Endothelial cell of umbilical vein (primary cell): ENCODE results near the gene NAP1L4. TPM values are rescaled to one million over a fixed set of nuclear protein-coding genes. Genes with fewer than 3 reads are reported as not detected.

Experiments
- BruUV-seq: library from RNA; stranded (reverse); fragments of 400-500 nt; replicated peaks from 2 replicates; lab custom pipeline; 2021; lab: Mats Ljungman, UMichigan
- CTCF ChIA-PET: fragments of 300-600, 350-600 bp; sonication (Branson Sonifier 250); formaldehyde crosslinking; loops from one replicate; lab custom pipeline; 2021; ENCODE audit warnings: antibody characterized with exemption, inconsistent platforms; lab: Charles Lee
- POLR2A ChIA-PET: fragments of 300-600, 350-600 bp; sonication (Branson Sonifier 250); formaldehyde crosslinking; loops from one replicate; lab custom pipeline; 2021; ENCODE audit warnings: antibody characterized with exemption, inconsistent platforms; lab: Charles Lee
- DNase-seq: peaks from one replicate; pipeline ENCODE4 v3.0.0-alpha.2; 2011; ENCODE audit warnings: low read depth, low spot score
- FAIRE-seq: peaks from 2 replicates; lab custom pipeline; 2011; peaks lifted over from hg19 to GRCh38; lab: Jason Lieb, UNC
- H2AFZ ChIP-seq: 2 replicates; pipeline ENCODE4 v1.6.0; 2012; ENCODE audit warnings: low read depth, low read length, control low read depth, inconsistent platforms
- H3K27ac ChIP-seq: 2 replicates; pipeline ENCODE4 v1.5.1; 2011; ENCODE audit warnings: low read depth, mild to moderate bottlenecking, control low read depth, low read length, moderate library complexity; ENCODE audit not compliant: insufficient read depth
- H3K27me3 ChIP-seq, 2 experiments: 2 replicates each; pipeline versions ENCODE4 v1.6.0 to v1.6.1; 2011; ENCODE audit warnings: low read length in 2 of 2, mixed read lengths in 1 of 2; ENCODE audit not compliant: control insufficient read depth in 2 of 2, insufficient read depth in 2 of 2
- H3K36me3 ChIP-seq, 2 experiments: 2 replicates in 1 of 2; 3 replicates in 1 of 2; pipeline ENCODE4 v1.5.1; 2011; ENCODE audit warnings: low read length in 2 of 2, mild to moderate bottlenecking in 1 of 2, moderate library complexity in 1 of 2; ENCODE audit not compliant: control insufficient read depth in 2 of 2, insufficient read depth in 2 of 2; ENCODE audit errors: extremely low read depth in 1 of 2
- H3K4me1 ChIP-seq: 3 replicates; pipeline ENCODE4 v1.5.1; 2011; ENCODE audit warnings: mild to moderate bottlenecking, low read length; ENCODE audit not compliant: control insufficient read depth, insufficient read depth; ENCODE audit errors: extremely low read depth
- H3K4me2 ChIP-seq: 2 replicates; pipeline ENCODE4 v1.6.1; 2011; ENCODE audit warnings: low read length, control low read depth, mixed read lengths; ENCODE audit not compliant: insufficient read depth
- H3K4me3 ChIP-seq, 3 experiments: fragments of 200-600 bp in 1 of 3; sonication (generic), shearing (Covaris generic) in 1 of 3; replicated peaks in 1 of 3; 2 replicates each; pipeline ENCODE4 v1.5.1; 2011 to 2016; ENCODE audit warnings: control low read depth in 3 of 3, low read length in 3 of 3, mild to moderate bottlenecking in 2 of 3, inconsistent platforms in 1 of 3, low read depth in 1 of 3, moderate library complexity in 1 of 3; ENCODE audit not compliant: insufficient read depth in 1 of 3
- H3K79me2 ChIP-seq: 2 replicates; pipeline ENCODE4 v1.6.0; 2012; ENCODE audit warnings: low read length, inconsistent platforms; ENCODE audit not compliant: control insufficient read depth, insufficient read depth
- H3K9ac ChIP-seq: replicated peaks from 2 replicates; pipeline ENCODE3; 2011; ENCODE audit warnings: low read length, control low read depth; ENCODE audit not compliant: insufficient read depth; ENCODE audit errors: extremely low read depth
- H3K9me1 ChIP-seq: replicated peaks from 3 replicates; pipeline ENCODE4 v1.6.0; 2011; ENCODE audit warnings: mild to moderate bottlenecking, low read length; ENCODE audit not compliant: control insufficient read depth, insufficient read depth; ENCODE audit errors: extremely low read depth
- H3K9me3 ChIP-seq: replicated peaks from 2 replicates; pipeline ENCODE4 v1.5.1; 2012; ENCODE audit warnings: low read length, inconsistent platforms; ENCODE audit not compliant: control insufficient read depth, insufficient read depth
- H4K20me1 ChIP-seq: replicated peaks from 2 replicates; pipeline ENCODE3; 2011; ENCODE audit warnings: mild to moderate bottlenecking, low read length; ENCODE audit not compliant: control insufficient read depth, insufficient read depth; ENCODE audit errors: extremely low read depth
- EZH2 ChIP-seq: IDR thresholded peaks from 2 replicates; pipeline ENCODE4 v1.6.1; 2012; ENCODE audit warnings: borderline replicate concordance, low read depth, mild to moderate bottlenecking, moderate library complexity, low read length, inconsistent platforms; ENCODE audit not compliant: severe bottlenecking
- FOS ChIP-seq: IDR thresholded peaks from 2 replicates; pipeline ENCODE4 v1.6.1; 2011; ENCODE audit warnings: mild to moderate bottlenecking, low read length, moderate library complexity, borderline replicate concordance; ENCODE audit not compliant: insufficient read depth
- GATA2 ChIP-seq: IDR thresholded peaks from 2 replicates; pipeline ENCODE4 v1.7.0; 2011; ENCODE audit warnings: low read depth, mild to moderate bottlenecking, moderate library complexity, mixed read lengths, low read length; ENCODE audit not compliant: insufficient read length, insufficient read depth
- JUN ChIP-seq: IDR thresholded peaks from 2 replicates; pipeline ENCODE4 v1.6.1; 2011; ENCODE audit warnings: borderline replicate concordance, low read depth; ENCODE audit not compliant: insufficient read length, insufficient read depth
- MYC ChIP-seq: IDR thresholded peaks from one replicate; pipeline ENCODE4 v1.6.1; 2011; ENCODE audit warnings: mild to moderate bottlenecking, low read depth, low read length
- POLR2A ChIP-seq: IDR thresholded peaks from 2 replicates; pipeline ENCODE4 v1.6.1; 2012; ENCODE audit warnings: low read depth, mild to moderate bottlenecking, control low read depth, low read length
- POLR2AphosphoS5 ChIP-seq: IDR thresholded peaks from 2 replicates; pipeline ENCODE4 v1.6.1; 2012; ENCODE audit warnings: low read depth, mild to moderate bottlenecking, control low read depth, low read length, moderate library complexity; ENCODE audit not compliant: insufficient read depth
- dilution Hi-C: fragments of 300-500 bp; cut with MboI; formaldehyde crosslinking; loops from one replicate; pipeline ENCODE4 v1.15.0; 2019; ENCODE audit warnings: low sequenced_read_pairs; ENCODE audit not compliant: extremely low pct_ligation_motif_present
- intact Hi-C: fragments of 100-400 bp; cut with micrococcal nuclease; formaldehyde crosslinking; loops from one replicate; pipeline ENCODE4 v1.10.0; 2022
- polyA plus RNA-seq, 4 experiments: library from polyadenylated mRNA; depleted of rRNA in 3 of 4; stranded (reverse) in 3 of 4; unstranded in 1 of 4; fragments of >200 nt; gene quantifications; 2 replicates each; pipeline versions ENCODE4 v1.2.1 to v1.2.3, GENCODE V29; 2011 to 2012; ENCODE audit warnings: missing spikeins in 1 of 4
- total RNA-seq: library from RNA; stranded (reverse); gene quantifications from 2 replicates; pipeline ENCODE4 v1.2.3, GENCODE V29; 2021
- TF ChIP-seq, protein P1 (sequence below), 2 donors: IDR thresholded peaks; 1 replicate in 1 of 2; 2 replicates in 1 of 2; pipeline ENCODE4 v1.5.1; 2011; ENCODE audit warnings: low read length in 2 of 2, mild to moderate bottlenecking in 2 of 2, moderate library complexity in 2 of 2, control low read depth in 1 of 2, inconsistent platforms in 1 of 2, low read depth in 1 of 2; ENCODE audit not compliant: insufficient read depth in 1 of 2; ENCODE audit errors: extremely low read depth in 1 of 2
- TF ChIP-seq, protein P2 (sequence below): IDR thresholded peaks from 2 replicates; pipeline ENCODE4 v1.6.1; 2011; ENCODE audit not compliant: insufficient read depth, insufficient read length

The NAP1L4 gene
- total and polyA plus RNA-seq, 2 donors (not counting 3 experiments of a cell fraction or from before 2014, with no cell fraction given), result 100.0 to 177 TPM

DNA sequence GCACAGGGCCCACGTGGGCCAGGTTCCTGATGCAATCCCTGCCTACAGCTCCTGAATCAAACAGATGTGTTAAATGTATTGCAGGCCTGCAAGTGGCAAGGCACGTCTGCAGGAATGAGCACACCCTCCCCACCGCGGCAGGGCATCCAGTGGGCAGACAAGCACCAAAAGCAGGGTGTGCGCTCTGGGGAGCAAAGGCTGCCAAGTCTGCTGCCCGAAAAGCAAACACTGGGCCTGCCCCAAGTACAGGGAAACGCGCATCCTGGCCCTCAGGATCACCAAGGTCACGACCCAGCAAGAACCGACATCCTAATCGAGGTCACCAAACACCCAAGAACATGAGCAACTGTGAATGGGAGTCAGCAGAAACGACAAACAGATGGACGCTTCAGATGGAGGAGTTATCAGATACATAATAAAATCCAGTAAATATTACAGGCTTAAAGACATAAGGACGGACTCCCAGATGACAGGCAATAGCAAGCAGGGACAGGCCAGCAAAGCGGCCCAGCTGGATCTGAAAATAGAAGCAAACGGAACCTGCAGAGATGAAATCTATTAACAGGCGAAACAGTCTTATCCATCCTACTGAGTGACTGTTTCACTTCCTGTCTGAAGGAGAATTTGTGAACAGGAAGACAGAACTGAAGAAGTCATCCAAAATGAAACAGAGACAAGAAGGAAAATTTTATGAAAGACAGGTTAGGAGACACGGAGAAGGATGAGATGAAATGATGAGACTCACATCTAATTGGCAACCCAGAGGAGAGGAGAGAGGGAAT lies 38.4 kb upstream of the NAP1L4 start:
- Histone ChIP-seq H3K27ac (no peak overlapping the region), H3K79me2 (peaks cover 2% of the 10 kb centered on the region), H4K20me1 (no peaks in the 10 kb centered on the region), H3K9me1 (no peaks in the 10 kb centered on the region), H2AFZ (no peak overlapping the region), H3K4me2 (no peak overlapping the region), H3K9me3 (no peaks in the 10 kb centered on the region), H3K4me1 (peaks cover 6% of the 10 kb centered on the region), H3K9ac (no peak overlapping the region), H3K36me3 (peaks cover 6 to 31% of the 10 kb centered on the region in 2 experiments), H3K27me3 (no peaks in the 10 kb centered on the region), H3K4me3 (no peak overlapping the region)
- TF ChIP-seq, protein P1, sequence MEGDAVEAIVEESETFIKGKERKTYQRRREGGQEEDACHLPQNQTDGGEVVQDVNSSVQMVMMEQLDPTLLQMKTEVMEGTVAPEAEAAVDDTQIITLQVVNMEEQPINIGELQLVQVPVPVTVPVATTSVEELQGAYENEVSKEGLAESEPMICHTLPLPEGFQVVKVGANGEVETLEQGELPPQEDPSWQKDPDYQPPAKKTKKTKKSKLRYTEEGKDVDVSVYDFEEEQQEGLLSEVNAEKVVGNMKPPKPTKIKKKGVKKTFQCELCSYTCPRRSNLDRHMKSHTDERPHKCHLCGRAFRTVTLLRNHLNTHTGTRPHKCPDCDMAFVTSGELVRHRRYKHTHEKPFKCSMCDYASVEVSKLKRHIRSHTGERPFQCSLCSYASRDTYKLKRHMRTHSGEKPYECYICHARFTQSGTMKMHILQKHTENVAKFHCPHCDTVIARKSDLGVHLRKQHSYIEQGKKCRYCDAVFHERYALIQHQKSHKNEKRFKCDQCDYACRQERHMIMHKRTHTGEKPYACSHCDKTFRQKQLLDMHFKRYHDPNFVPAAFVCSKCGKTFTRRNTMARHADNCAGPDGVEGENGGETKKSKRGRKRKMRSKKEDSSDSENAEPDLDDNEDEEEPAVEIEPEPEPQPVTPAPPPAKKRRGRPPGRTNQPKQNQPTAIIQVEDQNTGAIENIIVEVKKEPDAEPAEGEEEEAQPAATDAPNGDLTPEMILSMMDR (IDR thresholded peaks at IDR 0.05; ENCODE audit: extremely low read depth in 1 of 2, insufficient read depth in 1 of 2, low read depth in 1 of 2, low read length in 2 of 2), result no peak
- TF ChIP-seq FOS (no peak), JUN (no peak), POLR2A (no peak), MYC (no peak), POLR2AphosphoS5 (no peak), EZH2 (no peak), GATA2 (no peak)
- TF ChIP-seq, protein P2, sequence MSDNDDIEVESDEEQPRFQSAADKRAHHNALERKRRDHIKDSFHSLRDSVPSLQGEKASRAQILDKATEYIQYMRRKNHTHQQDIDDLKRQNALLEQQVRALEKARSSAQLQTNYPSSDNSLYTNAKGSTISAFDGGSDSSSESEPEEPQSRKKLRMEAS, result no peak
- dilution Hi-C loops (no loop called here), intact Hi-C loops (no loop called here)
- FAIRE-seq (no peak), DNase-seq (no peak)
- ChIA-PET CTCF (interaction anchor here (1.2 kb wide), 1 partner anchor 8 kb away, joined by 3 read pairs; no protein-coding TSS in a partner anchor), POLR2A (no interaction called here)
- no TSS peak for BruUV-seq
